Esophagus muscularis mucosa (tissue), 4 donors: ENCODE results near the gene CCDC126. TPM values are rescaled to one million over a fixed set of nuclear protein-coding genes. Genes with fewer than 3 reads are reported as not detected.

Experiments used
- DNase-seq: peaks from one replicate; pipeline ENCODE4 v3.0.0-alpha.2; 2017; ENCODE audit errors: extremely low spot score
- H3K27ac ChIP-seq, 4 donors: fragments of 200-600 bp; sonication (generic); replicated peaks in 1 of 4; 1 replicate in 3 of 4; 2 replicates in 1 of 4; pipeline ENCODE4 v1.5.1; 2016 to 2019; ENCODE audit warnings: mild to moderate bottlenecking in 1 of 4
- H3K27me3 ChIP-seq, 4 donors: fragments of 200-600 bp; sonication (generic); one replicate each; pipeline versions ENCODE4 v1.5.1 to v1.6.0; 2016 to 2019
- H3K36me3 ChIP-seq, 4 donors: fragments of 200-600 bp; sonication (generic); one replicate each; pipeline ENCODE4 v1.5.1; 2016 to 2019
- H3K4me1 ChIP-seq, 4 donors: fragments of 200-600 bp; sonication (generic); one replicate each; pipeline ENCODE4 v1.5.1; 2016 to 2019
- H3K4me3 ChIP-seq, 4 donors: fragments of 200-600 bp; sonication (generic); 1 replicate in 2 of 4; 2 replicates in 2 of 4; pipeline ENCODE4 v1.5.1; 2016 to 2019; ENCODE audit warnings: mild to moderate bottlenecking in 4 of 4, moderate library complexity in 1 of 4
- H3K9me3 ChIP-seq, 4 donors: fragments of 200-600 bp; sonication (generic); 1 replicate in 3 of 4; 2 replicates in 1 of 4; pipeline ENCODE4 v1.5.1; 2016 to 2019
- CTCF ChIP-seq, 3 experiments: fragments of 200-600 bp in 2 of 3; fragments of 450-650 bp in 1 of 3; sonication (generic) in 2 of 3; IDR thresholded peaks; one replicate each; pipeline ENCODE4 v1.5.1; 2017 to 2019; ENCODE audit warnings: antibody characterized with exemption in 3 of 3, mild to moderate bottlenecking in 2 of 3, moderate library complexity in 1 of 3
- EP300 ChIP-seq: sonication (generic); formaldehyde crosslinking; IDR thresholded peaks from one replicate; pipeline ENCODE4 v1.6.1; 2017; ENCODE audit warnings: antibody characterized with exemption
- POLR2A ChIP-seq: fragments of 450-650 bp; IDR thresholded peaks from one replicate; pipeline ENCODE4 v1.6.1; 2017; ENCODE audit warnings: antibody characterized with exemption, moderate library complexity, mild to moderate bottlenecking, low read depth
- POLR2AphosphoS5 ChIP-seq, 2 donors: sonication (generic); formaldehyde crosslinking; IDR thresholded peaks; one replicate each; pipeline ENCODE4 v1.6.1; 2017; ENCODE audit warnings: antibody characterized with exemption in 2 of 2
- WGBS: methylation state at CpG from one replicate; pipeline ENCODE4 v1.1.5; 2018; 5-methylcytosine and 5-hydroxymethylcytosine counted together
- intact Hi-C: fragments of 100-400 bp; cut with DNase I; formaldehyde crosslinking; loops from one replicate; pipeline ENCODE4 v1.15.1; 2023
- total RNA-seq, 4 donors: library from RNA; depleted of rRNA; stranded (reverse); fragments of >200 nt; gene quantifications; one replicate each; pipeline versions ENCODE4 v1.1.0 to v1.2.1, GENCODE V29; 2016

CCDC126 gene
- total RNA-seq, 4 donors from 2014 or later, result 14.6 to 21.2 (median 16.4) TPM

GRCh38 chr7:23615331-23615730 is 18.1 kb downstream of the CCDC126 start:
- H3K27me3 ChIP-seq, result no peaks in the 10 kb centered on the region
- H3K27ac ChIP-seq, result no peak overlapping the region
- no peak overlapping the region for H3K4me3 ChIP-seq
- H3K36me3 ChIP-seq, result peaks cover 0 to 26% (median 13%) of the 10 kb centered on the region in 4 donors
- DNase-seq, result no peak
- no peak for TF ChIP-seq CTCF (IDR thresholded peaks at IDR 0.05)
- TF ChIP-seq POLR2A, result no peak
- no peak for TF ChIP-seq EP300
- no peak for TF ChIP-seq POLR2AphosphoS5 (IDR thresholded peaks at IDR 0.05)
- H3K9me3 ChIP-seq, result peaks cover 0 to 14% (median 10%) of the 10 kb centered on the region in 4 donors
- intact Hi-C loops, result no loop called here
- H3K4me1 ChIP-seq, result peaks cover 0 to 3% (median 0%) of the 10 kb centered on the region in 4 donors

- peaks cover 0 to 3% (median 0%) of the 10 kb centered on the region in 4 donors for H3K4me1 ChIP-seq
- WGBS, result 75% methylated on average over 2 of the region's 2 CpGs
- H3K27me3 ChIP-seq, result no peaks in the 10 kb centered on the region
- no peak for DNase-seq
- no peak overlapping the region for H3K4me3 ChIP-seq
- peaks cover 0 to 21% (median 9%) of the 10 kb centered on the region in 4 donors for H3K36me3 ChIP-seq
- intact Hi-C loops, result no loop called here
- TF ChIP-seq CTCF (IDR thresholded peaks at IDR 0.05) (no peak), POLR2AphosphoS5 (IDR thresholded peaks at IDR 0.05) (no peak), EP300 (no peak), POLR2A (no peak)
- no peak overlapping the region for H3K27ac ChIP-seq
- peaks cover 0 to 14% (median 10%) of the 10 kb centered on the region in 4 donors for H3K9me3 ChIP-seq
Measured at GRCh38 chr7:23616593-23616992, 19.4 kb downstream of the CCDC126 start.

- H3K4me3 ChIP-seq, result no peak overlapping the region
- no peak for DNase-seq
- peaks cover 0 to 3% (median 0%) of the 10 kb centered on the region in 4 donors for H3K4me1 ChIP-seq
- no peak overlapping the region for H3K27ac ChIP-seq
- H3K36me3 ChIP-seq, result peaks cover 0 to 17% (median 7%) of the 10 kb centered on the region in 4 donors
- TF ChIP-seq POLR2AphosphoS5 (IDR thresholded peaks at IDR 0.05), result no peak
- TF ChIP-seq POLR2A, result no peak
- no peak for TF ChIP-seq CTCF (IDR thresholded peaks at IDR 0.05)
- no peaks in the 10 kb centered on the region for H3K27me3 ChIP-seq
- peaks cover 0 to 14% (median 10%) of the 10 kb centered on the region in 4 donors for H3K9me3 ChIP-seq
- WGBS, result 100% methylated on average over 1 of the region's 1 CpG
- intact Hi-C loops, result no loop called here
Measured at GRCh38 chr7:23617482-23617881, 20.3 kb downstream of the CCDC126 start.

GRCh38 chr7:23618241-23618640 is 21.1 kb downstream of the CCDC126 start:
- no peak overlapping the region for H3K27ac ChIP-seq
- intact Hi-C loops, result no loop called here
- peaks cover 0 to 13% (median 7%) of the 10 kb centered on the region in 4 donors for H3K36me3 ChIP-seq
- peaks cover 0 to 3% (median 0%) of the 10 kb centered on the region in 4 donors for H3K4me1 ChIP-seq
- no peak overlapping the region for H3K4me3 ChIP-seq
- no peak for DNase-seq
- no peaks in the 10 kb centered on the region for H3K27me3 ChIP-seq
- 85% methylated on average over 3 of the region's 3 CpGs for WGBS
- TF ChIP-seq POLR2AphosphoS5 (IDR thresholded peaks at IDR 0.05) (no peak), EP300 (no peak), CTCF (IDR thresholded peaks at IDR 0.05) (no peak), POLR2A (no peak)
- peaks cover 0 to 14% (median 10%) of the 10 kb centered on the region in 4 donors for H3K9me3 ChIP-seq

GRCh38 chr7:23619141-23619540 is 22.0 kb downstream of the CCDC126 start:
- TF ChIP-seq EP300 (no peak), POLR2AphosphoS5 (IDR thresholded peaks at IDR 0.05) (no peak), CTCF (IDR thresholded peaks at IDR 0.05) (no peak), POLR2A (no peak)
- no peak overlapping the region for H3K4me3 ChIP-seq
- H3K9me3 ChIP-seq, result peaks cover 0 to 14% (median 10%) of the 10 kb centered on the region in 4 donors
- H3K27me3 ChIP-seq, result no peaks in the 10 kb centered on the region
- peaks cover 0 to 9% (median 7%) of the 10 kb centered on the region in 4 donors for H3K36me3 ChIP-seq
- DNase-seq, result no peak
- peaks cover 0 to 3% (median 0%) of the 10 kb centered on the region in 4 donors for H3K4me1 ChIP-seq
- intact Hi-C loops, result no loop called here
- WGBS, result 97% methylated on average over 4 of the region's 4 CpGs
- no peak overlapping the region for H3K27ac ChIP-seq
